OCI-LY3 (cell line): ENCODE results near the gene CSTB.

Experiments
- H2AFZ ChIP-seq: fragments of 200-600, 300-600 bp; shearing (Covaris generic); 2 replicates; pipeline ENCODE4 v1.6.0; 2014; ENCODE audit warnings: antibody characterized with exemption, low read depth, low read length
- H3K27ac ChIP-seq: fragments of 200-600, 300-600 bp; sonication (generic); 2 replicates; pipeline ENCODE4 v1.5.1; 2014; ENCODE audit warnings: mild to moderate bottlenecking, low read length, moderate library complexity, mixed read lengths
- H3K27me3 ChIP-seq: fragments of 200-600, 300-600 bp; sonication (generic); 2 replicates; pipeline ENCODE4 v1.6.1; 2014; ENCODE audit warnings: low read depth, low read length, mixed read lengths
- H3K36me3 ChIP-seq: fragments of 200-600, 300-600 bp; sonication (generic); replicated peaks from 2 replicates; pipeline ENCODE3; 2014; ENCODE audit warnings: low read depth, low read length, mixed read lengths
- H3K4me1 ChIP-seq: fragments of 300-600, 200-600 bp; sonication (generic); 2 replicates; pipeline ENCODE4 v1.6.1; 2014; ENCODE audit warnings: low read length, mixed read lengths
- H3K4me2 ChIP-seq: fragments of 200-600, 300-600 bp; sonication (generic); 2 replicates; pipeline ENCODE4 v1.6.1; 2014; ENCODE audit warnings: low read length, mixed read lengths
- H3K4me3 ChIP-seq: fragments of 300-600, 200-600 bp; sonication (generic); 2 replicates; pipeline ENCODE4 v1.5.1; 2014; ENCODE audit warnings: antibody characterized with exemption, mild to moderate bottlenecking, low read length, moderate library complexity
- H3K79me2 ChIP-seq: fragments of 300-600, 200-600 bp; shearing (Covaris generic); 2 replicates; pipeline ENCODE4 v1.6.1; 2014; ENCODE audit warnings: mild to moderate bottlenecking, low read length, mixed read lengths
- H3K9ac ChIP-seq: fragments of 300-600, 200-600 bp; shearing (Covaris generic); 2 replicates; pipeline ENCODE4 v1.6.0; 2014; ENCODE audit warnings: mild to moderate bottlenecking, low read length, moderate library complexity
- H3K9me3 ChIP-seq: fragments of 200-600, 300-600 bp; shearing (Covaris generic); 2 replicates; pipeline ENCODE4 v1.6.1; 2014; ENCODE audit warnings: low read length, mixed read lengths; ENCODE audit not compliant: insufficient read depth
- H4K20me1 ChIP-seq: fragments of 200-600, 300-600 bp; sonication (generic); 2 replicates; pipeline ENCODE4 v1.6.1; 2016; ENCODE audit warnings: low read length, mixed read lengths; ENCODE audit not compliant: insufficient read depth
- EZH2phosphoT487 ChIP-seq: fragments of 200-600 bp; shearing (Covaris generic); IDR thresholded peaks from 2 replicates; pipeline ENCODE4 v1.6.1; 2018; ENCODE audit warnings: antibody characterized with exemption, mixed run types, low read depth
- TF ChIP-seq, protein P1 (sequence below): fragments of 200-600, 300-600 bp; sonication (generic); IDR thresholded peaks from 2 replicates; pipeline ENCODE4 v1.5.1; 2014; ENCODE audit warnings: antibody characterized with exemption, low read length, low read depth

The CSTB gene

DNA sequence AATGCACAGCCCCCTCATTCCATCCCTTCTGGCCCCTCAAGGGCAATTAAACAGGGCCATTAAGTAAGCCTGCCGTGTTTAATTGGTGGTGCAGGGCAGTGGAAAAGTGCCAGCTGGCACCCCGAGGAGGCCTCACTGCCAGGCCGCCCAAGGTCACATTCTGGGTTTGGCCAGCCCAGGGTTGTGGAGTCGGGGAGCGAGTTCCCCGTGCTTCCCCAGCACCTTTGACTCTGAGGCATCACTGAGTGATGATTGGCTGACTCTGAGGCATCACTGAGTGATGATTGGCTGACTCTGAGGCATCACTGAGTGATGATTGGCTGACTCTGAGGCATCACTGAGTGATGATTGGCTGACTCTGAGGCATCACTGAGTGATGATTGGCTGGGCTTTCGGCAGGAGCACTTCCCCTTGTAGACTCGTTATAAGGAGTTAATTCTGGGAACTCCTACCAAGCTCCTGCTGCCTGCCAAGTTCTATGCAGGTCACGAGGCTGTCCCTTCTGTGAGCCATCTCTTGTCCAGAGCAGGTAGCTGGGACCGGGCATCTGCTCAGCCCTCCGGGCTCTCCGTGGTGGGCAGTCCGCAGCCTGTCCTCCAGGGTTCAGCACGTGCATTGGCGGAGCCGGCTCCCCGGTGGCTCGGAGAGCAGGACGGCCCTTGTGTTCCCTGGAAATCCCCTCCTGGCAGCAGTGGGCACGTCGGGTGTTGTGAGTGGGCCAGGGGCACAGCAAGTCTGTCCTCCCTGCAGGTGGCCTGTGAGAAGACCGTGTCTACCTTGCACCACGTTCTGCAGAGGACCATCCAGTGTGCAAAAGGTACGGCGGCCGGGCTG, 20.9 kb downstream of the CSTB start:
- Histone ChIP-seq H3K9ac (no peak overlapping the region), H3K4me2 (no peak overlapping the region), H4K20me1 (no peaks in the 10 kb centered on the region), H3K4me3 (no peak overlapping the region), H3K27me3 (no peaks in the 10 kb centered on the region), H3K4me1 (no peaks in the 10 kb centered on the region), H2AFZ (no peak overlapping the region), H3K9me3 (no peaks in the 10 kb centered on the region), H3K79me2 (no peaks in the 10 kb centered on the region), H3K27ac (no peak overlapping the region), H3K36me3 (peaks cover 9% of the 10 kb centered on the region)
- TF ChIP-seq, protein P1, sequence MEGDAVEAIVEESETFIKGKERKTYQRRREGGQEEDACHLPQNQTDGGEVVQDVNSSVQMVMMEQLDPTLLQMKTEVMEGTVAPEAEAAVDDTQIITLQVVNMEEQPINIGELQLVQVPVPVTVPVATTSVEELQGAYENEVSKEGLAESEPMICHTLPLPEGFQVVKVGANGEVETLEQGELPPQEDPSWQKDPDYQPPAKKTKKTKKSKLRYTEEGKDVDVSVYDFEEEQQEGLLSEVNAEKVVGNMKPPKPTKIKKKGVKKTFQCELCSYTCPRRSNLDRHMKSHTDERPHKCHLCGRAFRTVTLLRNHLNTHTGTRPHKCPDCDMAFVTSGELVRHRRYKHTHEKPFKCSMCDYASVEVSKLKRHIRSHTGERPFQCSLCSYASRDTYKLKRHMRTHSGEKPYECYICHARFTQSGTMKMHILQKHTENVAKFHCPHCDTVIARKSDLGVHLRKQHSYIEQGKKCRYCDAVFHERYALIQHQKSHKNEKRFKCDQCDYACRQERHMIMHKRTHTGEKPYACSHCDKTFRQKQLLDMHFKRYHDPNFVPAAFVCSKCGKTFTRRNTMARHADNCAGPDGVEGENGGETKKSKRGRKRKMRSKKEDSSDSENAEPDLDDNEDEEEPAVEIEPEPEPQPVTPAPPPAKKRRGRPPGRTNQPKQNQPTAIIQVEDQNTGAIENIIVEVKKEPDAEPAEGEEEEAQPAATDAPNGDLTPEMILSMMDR: no peak
- no peak for TF ChIP-seq EZH2phosphoT487

DNA sequence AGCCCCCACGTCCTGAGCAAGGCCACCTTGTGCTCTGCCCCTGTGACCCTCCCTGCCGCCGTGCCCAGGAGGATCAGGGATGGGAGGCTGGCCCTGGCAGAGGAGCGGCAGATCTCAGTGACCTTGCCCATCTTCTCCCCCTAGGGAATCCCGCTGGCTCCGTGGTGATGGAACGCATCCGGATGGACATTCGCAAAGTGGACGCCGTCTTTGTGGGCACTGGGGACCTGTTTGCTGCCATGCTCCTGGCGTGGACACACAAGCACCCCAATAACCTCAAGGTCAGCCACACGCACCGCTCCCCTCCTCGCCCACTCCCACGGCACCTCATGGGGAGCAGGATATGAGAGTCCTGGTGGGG, 22.7 kb downstream of the CSTB start:
- Histone ChIP-seq H3K36me3 (peaks cover 9% of the 10 kb centered on the region), H2AFZ (no peak overlapping the region), H3K4me3 (no peak overlapping the region)

DNA sequence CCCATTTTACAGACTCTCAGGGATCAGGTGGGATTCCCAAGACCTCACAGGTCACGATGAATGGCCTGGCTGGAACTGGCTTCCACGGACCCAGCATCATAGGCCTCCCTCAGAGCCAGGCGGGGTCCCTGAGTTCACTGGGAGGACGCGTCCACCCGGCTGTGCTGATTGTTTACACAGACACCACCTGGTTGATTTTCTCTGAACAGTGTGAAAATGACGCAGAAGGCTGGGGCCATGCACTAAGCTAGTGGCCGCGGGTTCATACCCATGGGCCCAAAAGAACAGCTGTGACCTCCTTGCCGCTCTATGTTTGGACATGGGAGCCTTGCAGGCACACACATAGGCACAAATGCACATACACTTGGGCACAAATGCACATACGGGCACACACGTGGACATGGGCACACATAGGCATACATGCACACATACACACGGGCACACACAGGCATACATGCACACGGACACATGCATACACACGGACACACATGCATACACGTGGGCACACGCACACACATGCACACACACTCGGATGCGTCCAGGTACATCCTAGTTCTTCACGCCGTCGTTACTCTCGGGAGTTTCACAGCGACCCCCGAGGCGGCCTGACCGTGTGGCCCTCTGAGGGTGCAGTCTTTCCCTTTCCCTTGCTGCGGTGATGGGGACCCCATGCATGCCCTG, 23.2 kb downstream of the CSTB start:
- Histone ChIP-seq H2AFZ (no peak overlapping the region), H3K27me3 (no peaks in the 10 kb centered on the region)

More for the DNA sequence above, 22.7 kb downstream of the CSTB start:
- Histone ChIP-seq H3K9ac (no peak overlapping the region), H4K20me1 (no peaks in the 10 kb centered on the region), H3K4me2 (no peak overlapping the region), H3K4me1 (no peaks in the 10 kb centered on the region), H3K79me2 (no peaks in the 10 kb centered on the region), H3K9me3 (no peaks in the 10 kb centered on the region), H3K27ac (no peak overlapping the region), H3K27me3 (no peaks in the 10 kb centered on the region)
- TF ChIP-seq, protein P1: no peak
- TF ChIP-seq EZH2phosphoT487: no peak

More for the DNA sequence above, 23.2 kb downstream of the CSTB start:
- H3K9ac ChIP-seq: no peak overlapping the region
- H3K9me3 ChIP-seq: no peaks in the 10 kb centered on the region
- H3K4me2 ChIP-seq: no peak overlapping the region
- H3K4me1 ChIP-seq: no peaks in the 10 kb centered on the region
- H3K79me2 ChIP-seq: no peaks in the 10 kb centered on the region
- no peak overlapping the region for H3K27ac ChIP-seq
- TF ChIP-seq, protein P1: no peak
- TF ChIP-seq EZH2phosphoT487: no peak
- H3K4me3 ChIP-seq: no peak overlapping the region
- H3K36me3 ChIP-seq: peaks cover 9% of the 10 kb centered on the region
- H4K20me1 ChIP-seq: no peaks in the 10 kb centered on the region
